GM10248 (cell line): ENCODE results near the gene MAIP1.
"Not testable (repeated sequence)": the region's sequence is repeated elsewhere in the genome, so short reads cannot be mapped to it uniquely, and the experiment has no call there.

Experiments used
- CTCF ChIA-PET: fragments of 300-600 bp; sonication (Branson Sonifier 250); formaldehyde crosslinking; extraction: SDS; loops from one replicate; lab custom pipeline; 2021; ENCODE audit warnings: antibody characterized with exemption; lab: Yijun Ruan, JAX
- POLR2A ChIA-PET: fragments of 350-650 bp; sonication (Branson Sonifier 250); formaldehyde crosslinking; extraction: SDS; loops from one replicate; lab custom pipeline; 2020; ENCODE audit warnings: antibody characterized with exemption; lab: Yijun Ruan, JAX
- DNase-seq: peaks from one replicate; pipeline ENCODE4 v3.0.0; 2012; ENCODE audit errors: extremely low spot score
- CTCF ChIP-seq: IDR thresholded peaks from 2 replicates; pipeline ENCODE4 v1.5.1; 2012; ENCODE audit warnings: mild to moderate bottlenecking, low read depth; ENCODE audit errors: extremely low read depth, missing control alignments, control extremely low read depth

The MAIP1 gene, protein sequence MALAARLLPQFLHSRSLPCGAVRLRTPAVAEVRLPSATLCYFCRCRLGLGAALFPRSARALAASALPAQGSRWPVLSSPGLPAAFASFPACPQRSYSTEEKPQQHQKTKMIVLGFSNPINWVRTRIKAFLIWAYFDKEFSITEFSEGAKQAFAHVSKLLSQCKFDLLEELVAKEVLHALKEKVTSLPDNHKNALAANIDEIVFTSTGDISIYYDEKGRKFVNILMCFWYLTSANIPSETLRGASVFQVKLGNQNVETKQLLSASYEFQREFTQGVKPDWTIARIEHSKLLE

GRCh38 chr2:199955339-199956061 is at the start of gene MAIP1, which contains the start of gene TYW5:
MAIP1 (plus strand) TSS chr2:199955582; CDS start chr2:199955799, 217 bp downstream.
TYW5 (minus strand) TSS chr2:199955491; CDS start chr2:199955470, 21 bp downstream.
- DNase-seq, result peak; percentile 87
- ChIA-PET POLR2A (no interaction called here), CTCF (interaction anchor here (1.1 to 1.3 kb wide), 2 partner anchors 15 to 18 kb away, joined by 4 to 5 read pairs; no protein-coding TSS in a partner anchor)
- TF ChIP-seq CTCF, result peak; percentile 17

- no peak for DNase-seq
- TF ChIP-seq CTCF, result no peak
- ChIA-PET CTCF (no interaction called here), POLR2A (no interaction called here)
Measured at GRCh38 chr2:199907008-199907714, 48.2 kb upstream of the MAIP1 start.

- ChIA-PET POLR2A (no interaction called here), CTCF (interaction anchor here (1.2 to 1.7 kb wide), 2 partner anchors 17 to 21 kb away, joined by 3 read pairs; no protein-coding TSS in a partner anchor)
- DNase-seq, result no peak
- TF ChIP-seq CTCF, result no peak
Measured at GRCh38 chr2:199910338-199911051, 44.9 kb upstream of the MAIP1 start.

DNA sequence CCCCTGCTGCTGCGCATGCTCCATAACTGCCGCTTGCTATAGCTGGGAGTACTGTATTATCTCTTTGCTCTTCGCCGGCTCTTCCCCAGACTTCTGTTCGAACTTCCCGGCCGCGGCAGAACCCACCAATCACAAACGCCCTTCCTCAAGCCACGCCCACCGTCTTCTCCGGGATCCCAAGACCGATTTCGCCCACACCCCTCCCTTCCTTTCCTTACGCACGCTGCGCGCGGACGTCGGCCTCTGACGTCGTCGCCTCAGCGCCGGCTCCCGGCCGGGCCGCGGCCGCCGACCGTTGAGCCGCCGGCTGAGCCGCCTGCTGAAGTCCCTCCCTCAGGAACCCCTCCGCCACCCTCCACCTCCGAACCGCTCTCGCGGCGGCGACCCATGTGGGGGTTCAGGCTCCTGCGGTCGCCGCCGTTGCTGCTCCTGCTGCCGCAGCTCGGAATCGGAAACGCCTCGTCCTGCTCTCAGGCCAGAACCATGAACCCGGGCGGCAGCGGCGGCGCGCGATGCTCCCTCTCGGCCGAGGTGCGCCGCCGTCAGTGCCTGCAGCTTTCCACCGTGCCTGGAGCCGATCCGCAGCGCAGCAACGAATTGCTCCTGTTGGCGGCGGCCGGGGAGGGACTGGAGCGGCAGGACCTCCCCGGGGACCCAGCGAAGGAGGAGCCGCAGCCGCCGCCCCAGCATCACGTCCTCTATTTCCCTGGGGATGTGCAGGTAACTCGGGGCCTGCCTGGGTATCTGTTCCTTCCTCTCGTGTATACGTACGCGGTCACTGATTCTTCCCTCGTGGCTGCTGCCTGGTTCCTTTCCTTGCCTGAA is 44.1 kb upstream of the MAIP1 start, which contains the start of gene C2orf69:
Gene C2orf69, plus strand, starts transcription at position 242 of the 825 bp plus-strand sequence. Its CDS starts 146 bp downstream, at position 388.
- peak; percentile 94 for DNase-seq
- ChIA-PET POLR2A (no interaction called here), CTCF (interaction anchor here (1.2 to 1.7 kb wide), 3 partner anchors 12 to 20 kb away, joined by 3 to 5 read pairs (median 3); no protein-coding TSS in a partner anchor)
- no peak for TF ChIP-seq CTCF

DNA sequence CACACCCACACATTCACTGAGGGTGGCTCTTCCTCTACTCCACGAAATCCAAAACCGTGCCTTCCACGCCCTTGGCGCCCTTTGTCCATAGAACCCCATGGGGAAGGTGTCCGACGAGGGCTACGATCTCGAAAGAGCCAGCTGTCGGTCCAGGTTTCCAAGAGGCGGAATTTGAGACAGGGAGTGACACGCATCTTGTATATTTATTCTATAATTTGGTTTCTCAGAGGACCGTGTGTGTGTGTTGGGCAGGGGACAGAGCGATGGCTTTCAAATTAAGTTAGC is 43.6 kb upstream of the MAIP1 start:
- POLR2A ChIA-PET, result no interaction called here
- no peak for TF ChIP-seq CTCF
- CTCF ChIA-PET, result interaction anchor here (0.9 to 1.7 kb wide), 4 partner anchors 11 to 18 kb away, joined by 3 to 5 read pairs (median 4); no protein-coding TSS in a partner anchor
- DNase-seq, result no peak

DNA sequence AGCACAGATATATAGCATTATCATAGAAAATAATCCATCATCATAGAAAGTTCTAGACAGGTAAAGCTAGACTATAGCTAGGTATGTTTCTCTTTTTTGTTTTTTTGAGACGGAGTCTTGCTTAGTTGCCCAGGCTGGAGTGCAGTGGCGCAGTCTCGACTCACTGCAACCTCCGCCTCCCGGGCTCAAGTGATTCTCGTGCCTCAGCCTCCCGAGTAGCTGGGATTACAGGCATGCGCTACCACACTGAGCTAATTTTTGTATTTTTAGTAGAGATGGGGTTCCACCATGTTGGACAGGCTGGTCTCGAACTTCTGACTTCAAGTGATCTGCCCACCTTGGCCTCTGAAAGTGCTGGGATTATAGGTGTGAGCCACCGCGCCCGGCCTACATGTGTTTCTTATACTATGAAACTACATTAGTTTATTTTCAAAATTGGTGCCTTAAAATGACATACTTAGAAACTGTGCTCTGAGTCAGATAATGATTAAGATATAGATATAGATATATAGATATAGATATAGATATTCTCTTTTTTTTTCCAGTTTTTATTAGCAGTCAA is 42.7 kb upstream of the MAIP1 start:
- DNase-seq, result not testable (repeated sequence)
- CTCF ChIA-PET, result interaction anchor here (0.9 to 1.7 kb wide), 3 partner anchors 11 to 17 kb away, joined by 4 to 5 read pairs (median 5); no protein-coding TSS in a partner anchor
- POLR2A ChIA-PET, result interaction anchor here (0.6 kb wide), 1 partner anchor 28 kb away, joined by 6 read pairs; no protein-coding TSS in a partner anchor
